GM18909 (cell line): ENCODE measurements around the gene KLHL29.
"Not testable (repeated sequence)": the region's sequence is repeated elsewhere in the genome, so short reads cannot be mapped to it uniquely, and the experiment has no call there.

ENCODE experiments used
- ATAC-seq: cut with Tn5 transposase; IDR thresholded peaks from one replicate; pipeline ENCODE4 v1.9.1; 2021; ENCODE audit warnings: mild to moderate bottlenecking; ENCODE audit not compliant: unreplicated experiment, poor library complexity

KLHL29 gene

DNA sequence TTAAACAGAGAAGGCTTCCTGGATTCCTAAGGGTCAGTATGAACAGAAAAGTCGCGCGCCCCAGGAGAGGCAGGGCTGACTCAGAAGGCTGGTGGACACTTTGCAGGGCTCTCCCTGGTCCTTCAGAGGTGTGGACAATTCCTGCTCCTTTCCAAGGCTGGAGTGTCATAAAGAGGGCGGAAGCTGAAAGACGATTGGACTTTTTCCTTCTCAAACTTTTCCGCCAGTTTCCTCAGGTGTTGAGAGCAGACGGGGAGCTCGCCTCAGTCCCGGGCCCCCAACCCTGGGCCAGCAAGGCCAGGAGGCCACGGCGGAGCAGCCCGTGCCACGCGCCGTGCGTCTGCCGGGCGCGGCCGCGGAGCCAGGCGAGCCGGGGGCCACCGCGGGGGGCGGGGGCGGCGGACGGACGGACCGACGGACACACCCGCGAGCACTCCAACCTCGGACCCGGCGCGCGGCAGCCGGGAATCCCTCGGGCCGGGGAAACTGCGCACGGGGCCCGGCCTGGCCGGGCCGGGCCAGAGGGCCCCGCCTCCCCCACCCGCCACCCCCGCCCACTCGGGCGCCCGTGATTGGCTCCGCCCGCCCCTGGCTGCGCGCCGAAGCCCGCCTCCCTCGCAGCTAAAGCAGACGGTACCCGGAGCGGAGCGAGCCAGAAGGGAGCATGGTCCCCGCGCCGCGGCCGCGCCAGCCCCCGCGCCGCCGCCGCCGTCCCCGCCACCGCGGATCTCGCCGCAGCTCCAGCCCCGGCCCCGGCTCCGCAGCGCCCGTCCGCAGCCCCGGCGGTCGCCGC is at the start of gene KLHL29:
Gene KLHL29 (plus strand): TSS at position 629 of the 793 bp plus-strand sequence. CDS start 177,018 bp downstream, outside the sequence.
- ATAC-seq = peak; percentile 67

- no peak for ATAC-seq
Observed at GRCh38 chr2:23335550-23335949, 49.4 kb upstream of the KLHL29 start.

GRCh38 chr2:23342075-23342474 is 42.9 kb upstream of the KLHL29 start:
- no peak for ATAC-seq

GRCh38 chr2:23346029-23346428 is 39.0 kb upstream of the KLHL29 start:
- ATAC-seq = no peak

DNA sequence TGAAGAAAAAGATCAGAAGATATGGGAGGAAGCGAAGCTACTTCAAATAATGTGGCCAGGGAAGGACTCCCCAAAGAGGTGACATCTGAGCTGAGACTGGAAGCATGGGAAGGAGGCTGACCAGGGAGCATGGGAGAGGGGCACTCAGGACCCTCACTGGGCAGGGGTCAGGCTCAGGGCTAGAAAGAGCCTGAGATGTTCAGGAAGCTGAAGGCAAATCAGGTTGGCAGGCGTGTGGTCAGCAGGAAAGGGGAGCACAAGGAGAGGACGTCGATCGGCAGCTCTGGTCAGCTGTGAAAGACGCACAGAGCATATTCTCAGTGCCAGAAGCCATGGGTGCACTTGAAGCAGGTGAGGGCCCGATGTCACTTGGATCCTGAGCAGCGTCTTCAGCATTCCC is 38.2 kb upstream of the KLHL29 start:
- ATAC-seq = no peak

- no peak for ATAC-seq
Observed at GRCh38 chr2:23347471-23348092, 37.4 kb upstream of the KLHL29 start.

DNA sequence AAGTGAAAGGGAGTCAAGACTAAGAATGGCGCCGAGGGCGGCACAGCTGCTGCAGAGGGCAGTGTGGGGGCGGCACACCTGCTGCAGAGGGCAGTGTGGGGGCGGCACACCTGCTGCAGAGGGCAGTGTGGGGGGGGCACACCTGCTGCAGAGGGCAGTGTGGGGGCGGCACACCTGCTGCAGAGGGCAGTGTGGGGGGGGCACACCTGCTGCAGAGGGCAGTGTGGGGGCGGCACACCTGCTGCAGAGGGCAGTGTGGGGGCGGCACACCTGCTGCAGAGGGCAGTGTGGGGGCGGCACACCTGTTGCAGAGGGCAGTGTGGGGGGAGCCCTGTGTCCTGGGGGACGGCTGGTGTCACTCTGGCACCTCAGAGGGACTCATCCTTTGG is 36.9 kb upstream of the KLHL29 start:
- ATAC-seq = not testable (repeated sequence)

- ATAC-seq = no peak
Observed at GRCh38 chr2:23349508-23349907, 35.5 kb upstream of the KLHL29 start.

GRCh38 chr2:23350041-23350791 is 34.8 kb upstream of the KLHL29 start:
- ATAC-seq = no peak

DNA sequence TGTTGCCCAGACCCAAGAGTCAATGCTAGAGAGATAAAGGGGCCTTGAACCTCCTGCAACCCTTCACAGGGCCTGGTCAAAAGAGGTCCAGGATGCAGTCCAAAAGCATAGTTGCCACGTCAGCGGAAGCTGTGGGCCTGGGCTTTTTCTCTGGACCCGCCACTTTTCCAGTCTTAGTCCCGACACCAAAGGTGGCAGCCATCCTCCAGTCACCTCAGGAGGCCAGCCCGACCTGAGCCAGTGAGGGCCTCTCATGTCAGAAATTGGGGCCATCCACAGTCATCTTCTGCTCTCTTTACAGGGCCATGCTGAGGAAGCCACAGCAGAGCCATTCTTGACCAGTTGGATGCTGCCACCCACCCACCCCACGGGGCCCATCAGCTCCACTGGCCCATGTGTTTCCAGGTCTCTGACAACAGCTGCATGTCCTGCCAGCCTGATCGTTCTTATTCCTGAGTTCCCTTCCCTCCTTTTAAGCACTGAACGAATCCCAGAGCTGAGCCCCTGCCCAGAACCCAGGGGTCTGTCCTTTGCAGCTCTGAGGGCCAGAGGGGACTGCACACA is 34.1 kb upstream of the KLHL29 start:
- ATAC-seq = no peak

GRCh38 chr2:23351388-23352141 is 33.4 kb upstream of the KLHL29 start:
- peak; percentile 97 for ATAC-seq

- ATAC-seq = peak; percentile 63
Observed at GRCh38 chr2:23354554-23354953, 30.4 kb upstream of the KLHL29 start.

GRCh38 chr2:23355001-23355400 is 30.0 kb upstream of the KLHL29 start:
- no peak for ATAC-seq

DNA sequence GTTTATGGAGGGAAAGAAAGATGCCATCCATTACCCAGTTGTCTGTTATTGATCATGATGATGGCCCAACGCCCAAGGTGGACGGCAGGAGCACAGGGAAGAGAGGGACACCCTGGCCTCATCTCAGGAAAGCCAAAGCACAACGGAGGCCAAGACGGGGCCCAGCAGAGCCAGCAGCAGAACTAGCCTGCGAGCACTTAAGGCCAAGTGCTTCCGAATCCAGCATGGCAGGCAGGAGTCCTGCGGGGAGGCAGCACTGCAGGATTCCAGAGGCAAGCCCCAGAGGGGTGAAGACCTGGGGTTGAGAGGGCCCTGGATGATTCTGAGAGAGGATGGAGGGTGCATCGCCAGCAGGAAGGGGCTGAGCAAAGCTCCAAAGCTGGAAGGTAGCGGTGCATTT is 28.3 kb upstream of the KLHL29 start:
- ATAC-seq = no peak

- ATAC-seq = no peak
Observed at GRCh38 chr2:23359631-23360567, 25.1 kb upstream of the KLHL29 start.

DNA sequence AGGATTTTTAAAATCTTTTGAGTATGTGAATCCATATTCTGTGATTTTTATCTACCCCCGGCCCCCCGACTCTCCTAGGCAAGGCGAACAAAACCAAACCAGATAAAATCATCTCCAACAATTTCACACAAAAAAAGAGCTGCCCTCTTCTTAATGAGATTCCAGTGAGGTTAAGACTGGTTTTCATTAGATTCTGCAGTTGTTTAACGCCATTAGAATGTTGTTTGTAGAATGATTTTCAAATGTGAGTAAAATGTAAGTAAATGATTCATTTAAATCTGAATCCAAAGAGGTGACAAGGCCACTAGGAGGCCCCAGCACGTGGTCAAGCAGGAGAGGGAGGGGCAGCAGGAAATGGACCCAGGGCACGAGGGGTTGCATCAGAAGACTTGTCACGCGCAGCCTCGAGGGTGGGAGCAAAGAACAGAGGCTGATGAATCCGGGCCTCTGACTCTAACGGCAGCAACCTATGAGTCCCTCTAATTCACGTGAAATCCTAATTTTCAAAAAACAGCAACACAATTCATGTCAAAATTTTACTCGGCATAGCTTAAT is 24.3 kb upstream of the KLHL29 start:
- no peak for ATAC-seq

DNA sequence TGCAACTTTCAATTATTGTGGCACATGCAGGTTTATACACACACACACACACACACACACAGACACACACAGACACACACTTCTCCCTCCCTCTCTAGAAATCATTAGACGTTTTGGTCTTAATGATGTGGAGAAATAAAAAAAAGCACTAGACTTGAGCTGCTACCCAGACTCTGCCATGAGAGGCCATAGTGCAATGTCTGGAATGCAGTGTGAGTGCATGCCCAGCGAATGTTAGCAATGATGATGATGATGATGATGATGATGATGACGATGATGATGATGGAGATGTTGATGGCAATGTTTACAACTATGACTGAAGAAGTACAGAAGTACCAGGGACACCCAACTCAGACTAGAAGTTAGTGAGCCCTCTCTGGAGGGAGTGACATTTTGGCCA is 23.8 kb upstream of the KLHL29 start:
- ATAC-seq = no peak

- no peak for ATAC-seq
Observed at GRCh38 chr2:23363268-23363667, 21.7 kb upstream of the KLHL29 start.

GRCh38 chr2:23363831-23364230 is 21.1 kb upstream of the KLHL29 start:
- no peak for ATAC-seq
